NCI-H1048 (cell line): ENCODE results near the gene AATF.

Experiments
- DNase-seq: peaks from one replicate; lab custom pipeline; 2025; lab: John Stamatoyannopoulos, UW

The AATF gene

DNA sequence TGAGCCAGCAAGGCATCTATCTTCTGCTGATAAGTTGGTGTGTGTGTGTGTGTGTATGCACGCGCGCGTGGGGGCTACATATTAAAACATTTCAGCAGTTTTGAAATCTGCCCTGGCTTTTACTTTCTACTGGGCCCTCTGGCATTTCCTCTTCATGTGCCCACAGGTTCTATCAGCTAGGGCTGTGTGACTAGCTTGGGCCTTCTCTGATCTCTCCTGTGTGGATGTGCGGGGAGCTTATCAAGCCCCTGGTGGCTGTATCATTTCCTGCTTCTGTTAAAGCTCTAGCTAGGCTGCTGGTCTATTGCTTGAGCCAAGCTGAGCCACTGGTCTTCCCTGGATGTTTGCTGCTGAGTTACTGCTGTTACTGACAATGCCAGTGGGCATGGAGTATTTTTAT is 132.5 kb downstream of the AATF start:
- no peak for DNase-seq

DNA sequence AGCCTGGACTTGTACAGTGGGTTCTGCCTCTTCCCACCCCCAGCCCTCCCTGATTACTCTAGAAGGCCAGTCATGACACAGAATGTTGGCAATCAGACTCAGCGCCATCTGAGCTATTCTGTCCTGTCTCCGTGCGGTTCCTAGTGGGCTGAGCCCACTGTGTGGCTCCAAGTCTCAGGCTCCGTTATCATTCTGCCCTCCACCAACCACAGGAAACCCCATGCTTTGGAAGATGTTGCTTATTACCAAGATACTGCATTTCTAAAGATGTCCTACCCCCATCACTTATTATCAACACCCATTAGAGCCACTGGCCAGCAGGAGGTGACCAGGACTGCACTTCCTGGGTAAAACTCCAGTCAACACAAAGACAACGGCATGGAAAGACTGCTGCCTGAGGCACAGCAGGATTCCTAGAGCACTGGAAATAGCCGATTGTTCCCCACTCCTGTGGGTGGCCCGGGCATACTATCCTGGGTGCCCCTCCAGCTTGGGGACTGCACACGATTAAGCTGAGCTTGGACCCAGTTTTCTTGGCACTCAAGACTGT is 133.6 kb downstream of the AATF start:
- DNase-seq: no peak

DNA sequence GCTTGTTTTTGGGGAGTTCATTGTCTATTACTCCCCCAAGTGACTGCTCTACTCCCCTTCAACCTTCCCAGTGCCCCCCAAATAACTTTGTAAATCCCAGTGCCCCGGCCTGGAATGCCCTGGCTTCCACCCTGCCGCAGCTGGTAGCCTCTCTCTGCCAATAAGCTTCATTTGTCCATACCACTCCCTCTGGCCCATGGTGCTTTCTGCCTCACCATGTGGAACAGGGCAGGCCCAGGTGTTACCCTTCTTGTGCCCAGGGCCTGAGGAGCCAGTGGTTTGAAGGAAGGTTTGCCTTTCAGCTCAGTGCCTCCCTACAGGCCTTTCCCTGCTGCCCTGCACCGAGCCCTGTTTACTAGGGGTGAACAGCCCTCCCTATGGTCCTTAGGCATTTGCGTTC is 134.2 kb downstream of the AATF start:
- no peak for DNase-seq

DNA sequence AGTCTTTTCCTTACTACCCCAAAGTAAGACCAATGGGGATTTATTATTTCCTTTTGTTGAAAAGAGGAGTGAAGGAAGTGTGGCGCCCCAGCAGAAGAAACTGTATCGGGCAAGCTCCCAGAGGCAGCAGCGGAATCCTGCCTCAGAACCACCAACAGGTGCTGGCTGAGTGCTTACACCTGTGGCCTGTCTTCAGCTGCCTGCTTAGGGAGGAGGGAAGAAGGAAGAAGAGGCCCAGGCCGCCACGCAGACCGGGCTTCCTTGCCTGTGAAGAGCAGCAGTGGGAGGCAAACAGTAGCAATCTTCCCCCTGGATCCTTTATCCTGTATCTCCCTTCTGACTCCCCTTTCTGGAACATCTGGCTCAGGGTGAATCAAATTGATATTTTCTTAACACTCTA is 134.7 kb downstream of the AATF start:
- DNase-seq: no peak

DNA sequence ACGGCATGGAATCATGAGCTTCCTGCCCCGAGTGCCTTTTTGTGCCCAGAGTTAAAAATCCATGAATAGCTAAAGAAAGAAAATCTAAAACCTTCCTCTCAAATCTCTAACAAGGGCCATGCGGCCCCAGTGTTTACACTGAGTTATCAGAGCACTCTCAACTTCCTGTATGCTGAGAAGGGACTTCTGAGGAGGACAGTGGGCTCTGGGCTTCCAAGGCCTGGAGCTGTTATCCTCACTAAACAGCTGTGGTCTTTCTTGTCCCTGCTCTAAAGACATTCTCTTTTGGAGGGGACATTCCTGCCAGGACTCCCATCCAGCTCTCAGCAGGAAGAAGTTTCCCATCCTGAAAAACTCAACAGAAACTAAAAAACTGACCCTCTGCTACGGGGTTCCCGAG is 135.6 kb downstream of the AATF start:
- no peak for DNase-seq

DNA sequence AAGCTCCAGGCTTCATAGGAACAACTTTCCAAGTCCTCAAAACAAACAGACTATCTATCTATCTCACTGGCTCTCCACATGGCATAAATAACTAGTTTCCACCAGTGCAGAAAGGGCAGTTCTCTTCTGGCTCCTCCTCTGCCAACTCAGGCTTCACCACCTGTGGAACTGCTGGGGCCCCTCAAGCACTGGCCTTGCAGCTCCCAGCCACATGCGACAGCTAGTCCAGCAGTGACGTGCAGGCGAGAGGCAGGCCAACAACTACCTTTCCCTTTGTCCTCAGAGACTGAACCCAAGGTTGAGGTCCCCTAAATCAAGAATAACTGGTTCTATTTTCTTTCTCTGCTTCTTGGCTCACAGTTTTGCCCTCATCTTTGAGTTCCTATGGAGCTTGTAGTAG is 137.6 kb downstream of the AATF start:
- no peak for DNase-seq

DNA sequence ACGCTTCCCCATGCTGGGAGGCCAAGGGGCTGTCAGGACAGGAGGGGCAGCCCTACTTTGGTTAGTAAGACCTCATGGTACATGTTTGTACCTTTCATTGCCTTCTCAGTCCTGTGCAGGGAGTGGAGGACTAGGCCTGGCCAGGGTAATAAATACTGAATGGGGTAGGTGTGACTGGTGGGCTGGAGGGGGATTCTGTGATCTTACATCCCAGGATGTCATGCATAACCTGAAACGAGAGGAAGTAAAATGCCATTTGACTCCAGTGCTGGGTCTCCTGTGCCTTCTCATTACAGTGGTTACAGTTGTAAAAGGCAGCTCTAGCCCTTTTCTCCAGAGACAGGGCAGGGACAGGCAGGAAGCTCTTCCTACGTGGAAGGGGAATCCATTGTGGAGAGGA is 138.2 kb downstream of the AATF start:
- no peak for DNase-seq

DNA sequence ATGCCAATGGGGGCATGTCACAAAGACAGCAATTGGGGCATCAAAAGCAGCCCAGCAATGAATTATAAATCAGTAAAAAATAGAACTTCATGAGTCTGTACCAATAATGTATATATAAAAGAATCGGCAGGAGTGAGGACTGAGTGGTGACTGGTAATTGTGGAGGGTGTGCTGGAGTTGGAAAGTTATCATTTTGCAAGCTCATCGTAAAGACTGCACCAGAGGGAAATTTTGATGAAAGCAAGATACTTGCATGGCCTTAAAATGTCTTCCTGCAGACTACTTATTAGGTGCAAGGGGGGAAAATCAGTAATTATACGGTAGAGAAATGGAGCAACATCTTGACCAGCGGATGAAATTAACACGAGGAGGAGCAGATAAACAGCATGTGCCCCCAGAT is 138.9 kb downstream of the AATF start:
- no peak for DNase-seq

DNA sequence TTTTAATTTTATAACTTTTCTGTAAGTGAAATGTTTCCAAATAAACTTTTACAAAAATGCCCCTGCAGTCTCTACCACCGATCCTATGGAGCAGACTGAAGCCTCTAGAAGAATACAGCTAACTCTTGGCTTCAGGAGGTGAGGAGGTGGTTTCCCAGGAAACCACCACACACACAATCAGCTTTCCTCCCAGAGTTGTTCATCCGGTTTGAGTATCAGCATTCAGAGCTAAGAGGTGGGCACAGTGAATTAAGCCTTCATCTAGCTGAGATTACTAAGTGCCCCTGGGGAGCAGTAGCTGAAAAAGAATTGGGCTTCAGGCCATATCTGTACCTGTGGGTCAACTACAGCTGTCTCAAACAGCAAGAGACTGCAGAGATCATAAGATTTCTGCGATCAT is 139.7 kb downstream of the AATF start:
- no peak for DNase-seq

DNA sequence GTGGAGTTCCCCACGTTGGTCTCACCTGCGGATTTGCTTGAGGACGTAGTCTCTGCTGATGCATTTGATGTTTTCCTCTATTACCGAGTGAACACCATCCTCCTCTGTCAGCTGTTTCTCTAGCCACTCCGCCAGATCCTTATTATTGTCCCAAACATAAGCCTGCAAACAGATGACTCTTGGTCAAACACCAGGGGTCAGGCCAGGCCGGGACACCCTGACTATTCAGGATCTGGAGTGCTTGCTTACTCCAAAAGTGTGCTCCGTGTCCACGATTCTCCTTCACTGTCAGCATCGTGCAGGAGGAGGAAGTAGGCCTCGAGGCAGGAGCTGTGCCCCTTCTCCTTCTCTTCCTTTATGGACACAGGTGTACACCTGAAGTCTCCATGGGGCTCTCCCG is 140.2 kb downstream of the AATF start:
- no peak for DNase-seq

DNA sequence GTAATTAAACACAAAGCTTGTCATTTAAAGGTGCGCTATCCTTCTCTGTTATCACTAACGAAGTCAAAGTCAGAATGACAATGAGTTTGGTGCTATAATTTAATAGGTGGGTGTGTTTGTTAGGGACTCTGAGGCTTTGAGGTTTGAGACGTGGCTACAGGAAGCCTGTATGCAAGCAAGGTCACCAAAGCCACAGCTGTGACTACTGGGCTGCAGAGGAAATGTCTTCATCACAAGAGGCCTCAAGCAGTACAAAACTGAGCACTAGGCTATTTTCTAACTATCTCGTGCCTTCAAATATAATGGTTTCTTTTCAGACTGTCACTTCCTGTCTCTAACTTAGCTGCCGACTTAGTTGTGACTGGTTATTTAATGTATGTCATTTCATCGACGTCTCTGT is 141.2 kb downstream of the AATF start:
- no peak for DNase-seq

DNA sequence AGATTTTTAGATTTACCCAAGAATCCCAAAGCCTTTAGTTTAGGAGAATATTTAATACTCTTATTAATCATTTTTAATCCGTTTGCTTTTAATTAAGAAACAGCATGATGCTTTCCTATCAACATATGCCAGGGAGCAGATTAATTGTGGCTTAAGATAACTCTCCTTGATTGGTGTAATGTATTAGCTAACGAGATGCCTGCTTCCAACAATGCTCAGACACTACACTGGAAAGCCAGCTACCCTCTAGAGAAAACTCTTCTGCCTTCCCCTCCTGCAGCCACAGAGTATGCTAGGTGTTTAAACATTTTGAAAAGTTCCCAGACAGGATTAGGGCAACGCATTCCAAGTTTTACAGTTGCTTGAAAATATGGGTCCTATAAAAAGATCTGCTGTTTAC is 142.2 kb downstream of the AATF start:
- DNase-seq: no peak

DNA sequence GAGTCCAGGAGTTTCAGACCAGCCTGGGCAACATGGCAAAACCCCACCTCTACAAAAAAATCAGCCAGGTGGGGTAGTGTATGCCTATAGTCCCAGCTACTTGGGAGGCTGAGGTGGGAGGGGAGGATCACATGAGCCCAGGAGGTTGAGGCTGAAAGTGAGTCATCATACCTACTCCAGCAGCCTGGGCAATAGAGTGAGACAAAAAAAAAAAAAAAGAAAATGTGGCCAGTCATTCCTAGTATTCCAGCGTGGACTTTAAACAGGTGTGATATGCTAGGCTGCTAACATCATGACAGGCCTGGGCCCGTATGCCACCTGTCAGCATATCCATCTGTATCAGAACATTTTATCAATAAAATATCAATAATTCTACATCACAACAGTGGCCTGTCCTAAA is 143.3 kb downstream of the AATF start:
- no peak for DNase-seq

DNA sequence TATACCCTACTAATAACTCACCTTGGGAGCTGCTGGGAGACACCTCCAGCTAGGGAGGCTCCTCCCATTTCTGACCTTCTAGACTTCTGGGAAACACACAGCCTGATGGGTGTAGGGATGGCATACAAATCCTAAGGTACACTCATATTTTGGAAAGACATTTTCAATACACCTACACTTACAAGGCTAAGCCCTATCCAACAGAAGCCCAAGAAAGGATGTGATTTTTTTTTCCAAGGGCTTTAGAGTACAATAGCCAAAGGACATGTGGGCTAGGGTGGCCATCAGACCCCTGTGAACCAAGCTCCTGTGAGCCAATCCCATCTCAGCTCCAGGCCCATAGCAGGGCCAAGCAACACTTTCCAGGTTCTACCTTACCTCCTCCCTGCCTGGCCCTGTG is 143.9 kb downstream of the AATF start:
- DNase-seq: no peak

DNA sequence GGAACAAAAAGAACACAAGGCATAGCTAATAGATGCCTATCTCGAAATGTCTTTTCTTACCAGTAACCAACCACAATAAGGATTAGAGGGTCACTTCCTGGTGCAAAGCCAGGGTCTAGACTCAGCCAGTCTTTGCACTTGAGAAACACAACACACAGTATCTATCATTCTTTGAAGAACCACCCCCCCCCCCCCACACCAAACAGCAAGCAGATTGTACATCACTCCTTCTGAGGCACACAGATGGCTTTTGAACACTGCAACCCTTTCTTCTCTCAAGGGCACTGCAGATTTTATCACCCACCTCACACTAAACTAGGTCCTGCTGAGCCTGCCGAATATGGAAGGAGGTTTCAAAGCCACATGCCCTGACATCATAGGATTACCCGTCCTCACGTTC is 145.6 kb downstream of the AATF start:
- no peak for DNase-seq

DNA sequence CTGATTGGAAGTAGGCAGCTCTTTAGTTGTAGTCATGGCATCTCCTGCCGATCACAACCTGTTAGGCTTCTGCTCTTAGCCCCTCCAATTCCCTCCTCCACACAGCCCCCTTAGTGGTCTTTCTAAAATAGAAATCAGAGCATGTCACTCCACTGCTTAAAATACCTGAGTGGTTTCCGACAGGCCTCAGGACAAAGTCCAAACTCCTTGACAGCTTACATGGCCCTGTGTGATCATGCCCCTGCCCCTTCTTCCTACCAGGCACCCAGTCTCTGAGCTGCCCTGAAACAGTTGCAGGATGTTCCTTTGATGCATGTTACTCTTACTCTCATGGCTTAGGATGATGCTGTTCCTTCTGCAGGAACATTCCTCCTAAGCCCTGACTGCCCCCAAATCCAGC is 147.3 kb downstream of the AATF start:
- no peak for DNase-seq

DNA sequence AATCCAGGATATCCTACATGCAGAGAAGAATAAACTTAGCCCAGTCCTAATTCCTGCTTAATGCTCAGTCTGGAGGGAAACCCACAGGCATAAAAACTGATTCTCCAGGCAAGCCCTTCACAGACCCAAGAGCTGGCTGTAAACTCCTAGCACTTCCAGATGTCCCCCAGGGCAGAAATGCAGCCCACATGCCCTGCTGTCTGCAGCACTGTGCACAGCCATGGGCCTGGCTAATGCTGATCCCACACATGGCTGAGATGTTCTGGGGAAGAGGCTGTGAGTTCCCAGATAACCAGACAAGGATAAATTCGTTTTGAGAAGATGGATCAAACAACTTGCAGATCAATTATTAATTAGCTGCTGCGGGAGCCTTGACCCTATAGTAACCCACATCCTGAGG is 148.4 kb downstream of the AATF start:
- no peak for DNase-seq

DNA sequence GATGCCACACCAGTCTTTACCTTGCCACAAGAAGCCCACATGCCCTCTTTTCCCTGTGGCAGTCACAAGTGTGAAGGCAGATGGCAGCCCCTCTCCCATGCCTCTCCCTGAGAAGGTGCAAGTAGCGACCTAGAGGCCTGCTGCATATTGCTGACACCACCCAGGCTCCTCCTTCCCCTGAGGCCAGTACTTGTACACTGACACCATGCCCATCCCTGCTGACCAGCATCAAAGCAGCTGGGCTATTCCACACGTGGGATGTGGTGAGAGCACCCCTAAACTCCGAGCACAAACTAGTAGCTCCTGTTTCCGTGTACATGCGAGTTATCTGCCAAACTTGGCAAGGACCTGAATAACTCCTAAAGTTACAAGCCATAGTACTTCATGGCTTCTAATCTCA is 149.4 kb downstream of the AATF start:
- no peak for DNase-seq

DNA sequence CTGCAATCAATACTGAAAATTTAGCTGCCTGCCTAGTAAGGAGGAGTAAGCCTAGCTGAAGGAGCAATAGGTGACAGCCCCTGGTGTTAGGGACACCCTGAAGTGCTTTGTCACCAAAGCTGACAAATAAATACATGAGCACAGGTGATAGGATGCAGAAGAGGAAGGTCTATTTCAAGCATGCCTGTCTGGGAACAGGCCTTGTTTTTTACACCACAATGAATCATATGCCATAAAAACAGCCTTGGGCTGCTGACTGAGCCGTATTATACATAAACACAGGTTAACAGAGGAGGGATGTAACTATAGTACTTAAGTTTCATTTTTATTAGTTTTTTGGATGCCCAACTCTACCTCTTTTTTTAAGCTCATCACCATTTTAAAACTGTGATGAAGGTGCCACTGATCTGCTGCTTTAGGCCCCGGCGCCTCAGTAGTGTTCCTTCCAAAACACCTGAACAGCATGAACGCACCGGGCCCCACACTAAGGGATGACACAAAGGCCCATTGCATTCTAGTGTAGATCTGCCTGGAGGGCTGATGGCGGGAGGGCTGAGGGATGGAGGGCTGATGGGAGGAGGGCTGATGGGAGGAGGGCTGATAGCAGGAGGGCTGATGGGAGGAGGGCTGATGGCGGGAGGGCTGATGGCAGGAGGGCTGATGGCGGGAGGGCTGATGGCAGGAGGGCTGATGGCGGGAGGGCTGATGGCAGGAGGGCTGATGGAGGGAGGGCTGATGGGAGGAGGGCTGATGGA is 150.3 kb downstream of the AATF start:
- DNase-seq: no peak

DNA sequence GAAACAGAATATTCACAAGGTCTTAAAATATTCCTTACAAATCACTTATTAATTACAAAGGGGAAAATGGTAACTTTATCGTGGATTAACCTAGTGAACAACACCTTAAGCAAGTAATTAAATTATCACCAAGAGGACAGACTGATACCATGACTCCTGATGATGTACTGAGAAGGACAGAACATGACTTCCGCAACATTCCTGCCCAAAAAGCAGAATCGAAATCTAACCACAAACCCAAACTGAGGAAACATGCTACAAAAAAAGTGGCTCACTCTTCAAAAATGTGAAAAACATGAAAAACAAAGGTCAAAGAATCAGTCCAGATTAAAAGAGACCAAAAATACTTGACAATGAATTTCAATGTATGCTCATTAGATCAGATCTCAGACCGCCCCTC is 151.5 kb downstream of the AATF start:
- no peak for DNase-seq

DNA sequence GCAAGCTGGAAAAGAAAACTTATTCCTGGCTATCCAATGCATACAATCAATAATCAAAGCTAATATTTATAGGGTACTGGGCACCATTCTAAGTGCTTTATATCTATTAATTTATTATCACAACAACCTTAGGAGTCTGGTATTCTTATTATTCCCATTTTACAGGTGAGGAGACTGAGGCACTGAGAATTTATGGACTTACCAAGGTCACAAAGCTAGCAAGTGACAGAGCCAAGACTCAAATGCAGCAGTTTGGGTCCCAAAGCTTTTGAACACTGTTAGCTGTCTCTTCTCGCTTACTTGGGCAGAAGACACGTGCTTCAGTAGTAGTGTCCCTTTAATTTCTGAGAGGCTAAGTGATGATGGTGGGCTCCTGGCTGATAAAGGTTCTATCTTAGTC is 152.6 kb downstream of the AATF start:
- DNase-seq: no peak

DNA sequence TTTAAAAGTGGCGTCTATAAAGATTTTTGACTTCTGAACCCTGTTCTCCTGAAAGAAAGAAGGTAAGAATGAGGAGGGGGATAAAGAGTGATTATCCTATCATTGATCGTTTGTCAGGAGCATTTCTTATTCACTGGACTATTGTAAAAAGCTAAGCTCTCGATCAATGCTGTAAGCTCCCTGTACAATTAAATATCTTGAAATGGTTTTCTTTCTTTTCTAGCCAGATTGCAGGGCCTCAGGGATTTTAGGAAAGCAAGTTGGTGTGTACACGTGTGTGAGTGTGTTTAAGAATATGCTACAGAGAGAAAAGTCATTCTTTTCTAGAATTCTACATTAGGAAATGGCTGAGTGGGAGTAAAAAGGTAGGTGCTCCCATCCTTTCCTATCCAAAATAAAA is 154.5 kb downstream of the AATF start:
- no peak for DNase-seq

DNA sequence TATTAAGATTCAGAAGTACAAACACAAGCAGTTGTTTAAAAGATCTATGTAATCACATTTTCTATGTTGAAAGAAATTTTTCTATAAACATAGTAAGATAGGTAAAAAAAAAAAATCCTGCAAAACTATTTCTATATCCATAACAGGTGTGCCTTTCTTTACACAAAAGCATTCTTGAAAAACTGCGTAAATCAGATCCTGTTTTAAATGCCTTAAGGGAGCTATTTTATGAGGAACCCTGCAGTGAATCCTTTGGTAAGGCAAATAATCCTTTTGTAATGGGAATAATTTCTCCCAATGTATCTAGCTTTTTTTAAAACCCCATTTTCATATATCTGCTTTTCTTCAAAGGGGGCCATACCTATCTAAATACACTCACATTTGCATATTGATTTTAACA is 157.3 kb downstream of the AATF start:
- no peak for DNase-seq
